GM12878 (cell line): Measurements from ENCODE around the gene ABHD17C. TPM values are rescaled to one million over a fixed set of nuclear protein-coding genes. Genes with fewer than 3 reads are reported as not detected.

ENCODE experiments used
- ATAC-seq: fragments of 200-7000 bp; cut with Tn5 transposase; 3 replicates; pipeline ENCODE4 v1.9.1; 2020; ENCODE audit warnings: mild to moderate bottlenecking, moderate library complexity
- BruUV-seq: library from RNA; stranded (reverse); fragments of 400-500 nt; replicated peaks from 2 replicates; lab custom pipeline; 2021; lab: Mats Ljungman, UMichigan
- CTCF ChIA-PET: fragments of 300-600 bp; sonication (Branson Sonifier 250); formaldehyde crosslinking; extraction: SDS; loops from one replicate; lab custom pipeline; 2021; ENCODE audit warnings: inconsistent platforms; lab: Yijun Ruan, JAX
- POLR2A ChIA-PET: fragments of 350-600 bp; formaldehyde crosslinking; extraction: SDS; loops from one replicate; lab custom pipeline; 2021; ENCODE audit warnings: inconsistent platforms; lab: Charles Lee
- RAD21 ChIA-PET: fragments of 300-600 bp; sonication (Branson Sonifier 250); formaldehyde crosslinking; loops from one replicate; lab custom pipeline; 2023; ENCODE audit warnings: antibody characterized with exemption; ENCODE audit not compliant: unreplicated experiment; lab: Charles Lee
- SMC1A ChIA-PET: fragments of 300-600 bp; sonication (Branson Sonifier 250); formaldehyde crosslinking; loops from one replicate; lab custom pipeline; 2023; ENCODE audit not compliant: unreplicated experiment, uncharacterized antibody; lab: Charles Lee
- DNase-seq: peaks from one replicate; pipeline ENCODE4 v3.0.0-alpha.2; 2011; ENCODE audit warnings: low read depth, low spot score
- FAIRE-seq: peaks from 3 replicates; lab custom pipeline; 2011; peaks lifted over from hg19 to GRCh38; lab: Jason Lieb, UNC
- H2AFZ ChIP-seq: 2 replicates; pipeline ENCODE4 v1.6.0; 2011; ENCODE audit warnings: low read depth, low read length, control low read depth; ENCODE audit not compliant: control insufficient read depth
- H3K27ac ChIP-seq: 2 replicates; pipeline ENCODE4 v1.5.1; 2011; ENCODE audit warnings: control low read depth; ENCODE audit not compliant: control insufficient read depth, insufficient read depth
- H3K27me3 ChIP-seq, 2 experiments: replicated peaks in 1 of 2; 2 replicates each; pipeline versions ENCODE4 v1.6.0 to v1.6.1; 2011; ENCODE audit warnings: low read length in 1 of 2; ENCODE audit not compliant: control insufficient read depth in 2 of 2, insufficient read depth in 2 of 2
- H3K36me3 ChIP-seq, 2 experiments: 2 replicates each; pipeline ENCODE4 v1.5.1; 2011; ENCODE audit warnings: low read length in 1 of 2; ENCODE audit not compliant: control insufficient read depth in 2 of 2, insufficient read depth in 2 of 2
- H3K4me1 ChIP-seq: 2 replicates; pipeline ENCODE4 v1.6.1; 2011; ENCODE audit warnings: mild to moderate bottlenecking, low read length, moderate library complexity, mixed read lengths; ENCODE audit not compliant: control insufficient read depth, insufficient read depth
- H3K4me2 ChIP-seq: 2 replicates; pipeline ENCODE4 v1.6.0; 2011; ENCODE audit warnings: control low read depth; ENCODE audit not compliant: control insufficient read depth, insufficient read depth
- H3K4me3 ChIP-seq: fragments of 200-600 bp; sonication (generic); 2 replicates; pipeline ENCODE4 v1.5.1; 2016
- H3K79me2 ChIP-seq: 2 replicates; pipeline ENCODE4 v1.6.0; 2011; ENCODE audit warnings: low read length; ENCODE audit not compliant: control insufficient read depth, insufficient read depth
- H3K9ac ChIP-seq: 2 replicates; pipeline ENCODE4 v1.8.0; 2011; ENCODE audit warnings: low read length, control low read depth, mixed read lengths; ENCODE audit not compliant: control insufficient read depth, insufficient read depth
- H3K9me3 ChIP-seq: replicated peaks from 3 replicates; pipeline ENCODE4 v1.5.1; 2011; ENCODE audit warnings: mild to moderate bottlenecking, low read length; ENCODE audit not compliant: control insufficient read depth, insufficient read depth
- H4K20me1 ChIP-seq: 2 replicates; pipeline ENCODE4 v1.6.0; 2011; ENCODE audit not compliant: control insufficient read depth, insufficient read depth
- BRCA1 ChIP-seq: IDR thresholded peaks from 2 replicates; pipeline ENCODE4 v1.6.1; 2011; ENCODE audit warnings: low read depth, low read length, improper control_type of control experiment
- CBX5 ChIP-seq: sonication (generic); IDR thresholded peaks from 2 replicates; pipeline ENCODE4 v1.6.1; 2016; ENCODE audit warnings: low read depth, moderate library complexity, mild to moderate bottlenecking, inconsistent platforms
- HCFC1 ChIP-seq: fragments of 150-350 bp; IDR thresholded peaks from 2 replicates; pipeline ENCODE4 v1.6.1; 2014; ENCODE audit warnings: low read length
- IKZF2 ChIP-seq, 2 experiments: fragments of 450-650 bp; IDR thresholded peaks; 2 replicates each; pipeline ENCODE4 v1.6.1; 2017; ENCODE audit warnings: mild to moderate bottlenecking in 2 of 2, moderate library complexity in 2 of 2
- KAT2A ChIP-seq: conservative IDR thresholded peaks from 2 replicates; pipeline ENCODE4 v1.6.1; 2011; ENCODE audit warnings: low read depth, low read length; ENCODE audit not compliant: control insufficient read depth
- PAX8 ChIP-seq: fragments of 450-650 bp; IDR thresholded peaks from 2 replicates; pipeline ENCODE4 v1.6.1; 2017; ENCODE audit warnings: mild to moderate bottlenecking, moderate library complexity
- POU2F2 ChIP-seq: IDR thresholded peaks from 3 replicates; pipeline ENCODE4 v1.6.1; 2011; ENCODE audit warnings: low read depth, mild to moderate bottlenecking, low read length, borderline replicate concordance
- SP1 ChIP-seq: IDR thresholded peaks from one replicate; pipeline ENCODE4 v1.6.1; 2011; ENCODE audit warnings: low read depth, low read length
- WGBS: methylation state at CpG from one replicate; pipeline ENCODE4 v1.1.6; 2016; ENCODE audit warnings: low lambda C conversion rate; ENCODE audit not compliant: insufficient replicate concordance, insufficient coverage; ENCODE audit errors: missing lambda C conversion rate; 5-methylcytosine and 5-hydroxymethylcytosine counted together
- in situ Hi-C: fragments of 300-500 bp; cut with MboI; formaldehyde crosslinking; loops from 9 replicates; pipeline ENCODE4 v1.14.3; 2018; ENCODE audit warnings: mixed read lengths
- intact Hi-C: fragments of 100-400 bp; cut with micrococcal nuclease; formaldehyde crosslinking; loops from one replicate; pipeline ENCODE4 v1.14.2; 2022; ENCODE audit not compliant: unreplicated experiment
- polyA plus RNA-seq, 11 experiments: library from polyadenylated mRNA; depleted of rRNA in 4 of 11; unstranded in 6 of 11; stranded (reverse) in 5 of 11; fragments of >200 nt; fragmentation: Nextera tagmentation in 4 of 11; fragmentation: Illumina TruSeq in 1 of 11; extraction: Ambion mirVana in 4 of 11; extraction: Trizol in 1 of 11; gene quantifications; 1 replicate in 1 of 11; 2 replicates in 10 of 11; pipeline versions ENCODE4 v1.2.1 to v1.2.3, GENCODE V29; 2011 to 2016; ENCODE audit warnings: inconsistent platforms in 2 of 11, missing spikeins in 2 of 11, low read depth in 1 of 11
- total RNA-seq, 4 experiments: library from RNA; depleted of rRNA in 3 of 4; stranded (reverse); fragments of >200 nt in 3 of 4; fragmentation: Illumina TruSeq in 1 of 4; extraction: Trizol in 1 of 4; gene quantifications; 2 replicates each; pipeline versions ENCODE4 v1.2.1 to v1.2.3, GENCODE V29; 2013 to 2021
- TF ChIP-seq, protein P1 (sequence below): fragments of 450-650 bp; formaldehyde crosslinking; IDR thresholded peaks from 2 replicates; pipeline ENCODE4 v1.5.0; 2022; ENCODE audit warnings: mild to moderate bottlenecking, missing genetic modification characterization
- TF ChIP-seq, protein P2 (sequence below): IDR thresholded peaks from 2 replicates; pipeline ENCODE4 v1.6.1; 2011; ENCODE audit warnings: borderline replicate concordance, low read depth, mild to moderate bottlenecking, moderate library complexity, low read length; ENCODE audit not compliant: insufficient read depth, poor library complexity, severe bottlenecking
- TF ChIP-seq, protein P3 (sequence below): fragments of 450-650 bp; formaldehyde crosslinking; IDR thresholded peaks from 2 replicates; pipeline ENCODE4 v1.4.0; 2022; ENCODE audit warnings: mild to moderate bottlenecking, moderate library complexity
- TF ChIP-seq, protein P4 (sequence below): IDR thresholded peaks from 2 replicates; pipeline ENCODE4 v1.6.1; 2012; ENCODE audit warnings: low read depth, low read length, improper control_type of control experiment

The ABHD17C gene
- total and polyA plus RNA-seq, 10 of the 15 experiments (the other 5 are each of a cell fraction or from before 2014, with no cell fraction given), result 0.92 to 11.4 (median 5.5) TPM

DNA sequence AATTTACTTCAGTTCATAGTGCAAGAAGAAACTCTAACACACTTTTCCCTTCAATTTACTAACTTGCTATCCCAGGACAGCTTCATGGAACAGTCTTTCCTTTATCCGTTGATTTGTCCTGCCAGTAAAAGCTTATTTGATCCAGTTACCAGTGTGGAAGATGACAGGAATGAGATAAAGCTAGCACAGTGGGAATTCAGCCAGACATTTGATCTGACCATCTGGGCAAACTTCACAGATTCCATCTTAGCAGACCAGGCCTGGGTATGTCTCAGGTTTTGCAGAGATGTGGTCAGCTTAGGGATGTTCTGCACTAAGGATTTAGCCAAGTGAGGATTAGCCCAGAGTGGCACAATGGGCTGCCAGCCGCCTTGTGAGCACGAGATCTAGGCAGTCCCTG, 103.8 kb downstream of the ABHD17C start:
- ChIA-PET CTCF (interaction anchor here (1.3 kb wide), 1 partner anchor 23 kb away, joined by 3 read pairs; no protein-coding TSS in a partner anchor), POLR2A (no interaction called here), SMC1A (no interaction called here), RAD21 (no interaction called here)
- intact Hi-C loops (no loop called here), in situ Hi-C loops (no loop called here)
- H3K27ac ChIP-seq, result no peak overlapping the region
- no peak overlapping the region for H3K4me3 ChIP-seq
- BruUV-seq, result no TSS peak
- WGBS, result 2% methylated on average over 3 of the region's 3 CpGs
- no peak for ATAC-seq
- H3K4me1 ChIP-seq, result no peaks in the 10 kb centered on the region
- H3K9me3 ChIP-seq, result no peaks in the 10 kb centered on the region
- H4K20me1 ChIP-seq, result no peaks in the 10 kb centered on the region
- no peaks in the 10 kb centered on the region for H3K79me2 ChIP-seq
- no peak overlapping the region for H3K4me2 ChIP-seq
- H3K9ac ChIP-seq, result no peak overlapping the region
- no peak for FAIRE-seq
- peaks cover 0 to 2% of the 10 kb centered on the region in 2 experiments; a peak in 1 of 4 replicates for H3K27me3 ChIP-seq
- H2AFZ ChIP-seq, result no peak overlapping the region
- TF ChIP-seq HCFC1 (no peak), PAX8 (no peak), KAT2A (no peak), CBX5 (no peak), SP1 (no peak), IKZF2 (IDR thresholded peaks at IDR 0.05) (no peak), POU2F2 (no peak), BRCA1 (no peak)
- TF ChIP-seq, protein P1, sequence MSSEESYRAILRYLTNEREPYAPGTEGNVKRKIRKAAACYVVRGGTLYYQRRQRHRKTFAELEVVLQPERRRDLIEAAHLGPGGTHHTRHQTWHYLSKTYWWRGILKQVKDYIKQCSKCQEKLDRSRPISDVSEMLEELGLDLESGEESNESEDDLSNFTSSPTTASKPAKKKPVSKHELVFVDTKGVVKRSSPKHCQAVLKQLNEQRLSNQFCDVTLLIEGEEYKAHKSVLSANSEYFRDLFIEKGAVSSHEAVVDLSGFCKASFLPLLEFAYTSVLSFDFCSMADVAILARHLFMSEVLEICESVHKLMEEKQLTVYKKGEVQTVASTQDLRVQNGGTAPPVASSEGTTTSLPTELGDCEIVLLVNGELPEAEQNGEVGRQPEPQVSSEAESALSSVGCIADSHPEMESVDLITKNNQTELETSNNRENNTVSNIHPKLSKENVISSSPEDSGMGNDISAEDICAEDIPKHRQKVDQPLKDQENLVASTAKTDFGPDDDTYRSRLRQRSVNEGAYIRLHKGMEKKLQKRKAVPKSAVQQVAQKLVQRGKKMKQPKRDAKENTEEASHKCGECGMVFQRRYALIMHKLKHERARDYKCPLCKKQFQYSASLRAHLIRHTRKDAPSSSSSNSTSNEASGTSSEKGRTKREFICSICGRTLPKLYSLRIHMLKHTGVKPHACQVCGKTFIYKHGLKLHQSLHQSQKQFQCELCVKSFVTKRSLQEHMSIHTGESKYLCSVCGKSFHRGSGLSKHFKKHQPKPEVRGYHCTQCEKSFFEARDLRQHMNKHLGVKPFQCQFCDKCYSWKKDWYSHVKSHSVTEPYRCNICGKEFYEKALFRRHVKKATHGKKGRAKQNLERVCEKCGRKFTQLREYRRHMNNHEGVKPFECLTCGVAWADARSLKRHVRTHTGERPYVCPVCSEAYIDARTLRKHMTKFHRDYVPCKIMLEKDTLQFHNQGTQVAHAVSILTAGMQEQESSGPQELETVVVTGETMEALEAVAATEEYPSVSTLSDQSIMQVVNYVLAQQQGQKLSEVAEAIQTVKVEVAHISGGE, result no peak
- TF ChIP-seq, protein P2, sequence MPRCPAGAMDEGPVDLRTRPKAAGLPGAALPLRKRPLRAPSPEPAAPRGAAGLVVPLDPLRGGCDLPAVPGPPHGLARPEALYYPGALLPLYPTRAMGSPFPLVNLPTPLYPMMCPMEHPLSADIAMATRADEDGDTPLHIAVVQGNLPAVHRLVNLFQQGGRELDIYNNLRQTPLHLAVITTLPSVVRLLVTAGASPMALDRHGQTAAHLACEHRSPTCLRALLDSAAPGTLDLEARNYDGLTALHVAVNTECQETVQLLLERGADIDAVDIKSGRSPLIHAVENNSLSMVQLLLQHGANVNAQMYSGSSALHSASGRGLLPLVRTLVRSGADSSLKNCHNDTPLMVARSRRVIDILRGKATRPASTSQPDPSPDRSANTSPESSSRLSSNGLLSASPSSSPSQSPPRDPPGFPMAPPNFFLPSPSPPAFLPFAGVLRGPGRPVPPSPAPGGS, result no peak
- TF ChIP-seq, protein P3, sequence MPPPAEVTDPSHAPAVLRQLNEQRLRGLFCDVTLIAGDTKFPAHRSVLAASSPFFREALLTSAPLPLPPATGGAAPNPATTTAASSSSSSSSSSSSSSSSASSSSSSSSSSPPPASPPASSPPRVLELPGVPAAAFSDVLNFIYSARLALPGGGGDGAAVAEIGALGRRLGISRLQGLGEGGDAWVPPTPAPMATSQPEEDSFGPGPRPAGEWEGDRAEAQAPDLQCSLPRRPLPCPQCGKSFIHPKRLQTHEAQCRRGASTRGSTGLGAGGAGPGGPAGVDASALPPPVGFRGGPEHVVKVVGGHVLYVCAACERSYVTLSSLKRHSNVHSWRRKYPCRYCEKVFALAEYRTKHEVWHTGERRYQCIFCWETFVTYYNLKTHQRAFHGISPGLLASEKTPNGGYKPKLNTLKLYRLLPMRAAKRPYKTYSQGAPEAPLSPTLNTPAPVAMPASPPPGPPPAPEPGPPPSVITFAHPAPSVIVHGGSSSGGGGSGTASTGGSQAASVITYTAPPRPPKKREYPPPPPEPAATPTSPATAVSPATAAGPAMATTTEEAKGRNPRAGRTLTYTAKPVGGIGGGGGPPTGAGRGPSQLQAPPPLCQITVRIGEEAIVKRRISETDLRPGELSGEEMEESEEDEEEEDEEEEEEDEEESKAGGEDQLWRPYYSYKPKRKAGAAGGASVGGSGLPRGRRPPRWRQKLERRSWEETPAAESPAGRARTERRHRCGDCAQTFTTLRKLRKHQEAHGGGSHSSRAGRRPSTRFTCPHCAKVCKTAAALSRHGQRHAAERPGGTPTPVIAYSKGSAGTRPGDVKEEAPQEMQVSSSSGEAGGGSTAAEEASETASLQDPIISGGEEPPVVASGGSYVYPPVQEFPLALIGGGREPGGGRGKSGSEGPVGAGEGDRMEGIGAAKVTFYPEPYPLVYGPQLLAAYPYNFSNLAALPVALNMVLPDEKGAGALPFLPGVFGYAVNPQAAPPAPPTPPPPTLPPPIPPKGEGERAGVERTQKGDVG (CRISPR knock-in tag), result no peak
- TF ChIP-seq, protein P4, sequence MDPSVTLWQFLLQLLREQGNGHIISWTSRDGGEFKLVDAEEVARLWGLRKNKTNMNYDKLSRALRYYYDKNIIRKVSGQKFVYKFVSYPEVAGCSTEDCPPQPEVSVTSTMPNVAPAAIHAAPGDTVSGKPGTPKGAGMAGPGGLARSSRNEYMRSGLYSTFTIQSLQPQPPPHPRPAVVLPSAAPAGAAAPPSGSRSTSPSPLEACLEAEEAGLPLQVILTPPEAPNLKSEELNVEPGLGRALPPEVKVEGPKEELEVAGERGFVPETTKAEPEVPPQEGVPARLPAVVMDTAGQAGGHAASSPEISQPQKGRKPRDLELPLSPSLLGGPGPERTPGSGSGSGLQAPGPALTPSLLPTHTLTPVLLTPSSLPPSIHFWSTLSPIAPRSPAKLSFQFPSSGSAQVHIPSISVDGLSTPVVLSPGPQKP, result no peak
- TF ChIP-seq, all 136 proteins: peak for 0
- DNase-seq, result no peak
- H3K36me3 ChIP-seq, result no peaks in the 10 kb centered on the region
